Measurements from ENCODE around the gene ARL8A. TPM values are rescaled to one million over a fixed set of nuclear protein-coding genes. Genes with fewer than 3 reads are reported as not detected.

The ARL8A gene
- total RNA-seq, 6 experiments from 2014 or later = 44.6 to 60.7 (median 48.6) TPM

DNA sequence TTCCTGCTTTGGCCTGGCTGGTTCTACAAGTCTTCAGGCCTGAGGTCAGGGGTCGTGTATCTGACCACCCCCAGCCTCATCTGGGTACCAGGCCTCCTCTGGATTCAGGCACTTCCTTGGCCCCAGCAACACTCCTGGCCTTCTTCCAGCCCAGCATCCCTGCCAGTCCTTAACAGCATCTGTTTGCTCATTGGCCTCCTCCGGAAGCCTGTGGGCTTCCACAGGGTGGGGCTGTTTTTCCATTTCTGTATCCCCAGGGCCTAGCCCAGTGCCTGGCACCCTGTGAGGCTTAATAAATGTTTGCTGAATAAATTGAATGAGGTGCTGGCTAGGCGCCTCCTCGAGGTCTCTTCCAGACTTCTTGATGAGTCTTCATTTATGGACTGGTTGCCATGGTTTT, 43.4 kb downstream of the ARL8A start:
- no peak overlapping the region for H3K4me3 Mint-ChIP-seq
- no peak overlapping the region for H3K27ac Mint-ChIP-seq
- H3K36me3 Mint-ChIP-seq (ENCODE audit: low read depth) = no peaks in the 10 kb centered on the region
- peaks cover 15% of the 10 kb centered on the region for H3K27me3 Mint-ChIP-seq (ENCODE audit: insufficient read depth)
- no peaks in the 10 kb centered on the region for H3K9me3 Mint-ChIP-seq
- DNase-seq = no peak
- TF ChIP-seq, protein P1, sequence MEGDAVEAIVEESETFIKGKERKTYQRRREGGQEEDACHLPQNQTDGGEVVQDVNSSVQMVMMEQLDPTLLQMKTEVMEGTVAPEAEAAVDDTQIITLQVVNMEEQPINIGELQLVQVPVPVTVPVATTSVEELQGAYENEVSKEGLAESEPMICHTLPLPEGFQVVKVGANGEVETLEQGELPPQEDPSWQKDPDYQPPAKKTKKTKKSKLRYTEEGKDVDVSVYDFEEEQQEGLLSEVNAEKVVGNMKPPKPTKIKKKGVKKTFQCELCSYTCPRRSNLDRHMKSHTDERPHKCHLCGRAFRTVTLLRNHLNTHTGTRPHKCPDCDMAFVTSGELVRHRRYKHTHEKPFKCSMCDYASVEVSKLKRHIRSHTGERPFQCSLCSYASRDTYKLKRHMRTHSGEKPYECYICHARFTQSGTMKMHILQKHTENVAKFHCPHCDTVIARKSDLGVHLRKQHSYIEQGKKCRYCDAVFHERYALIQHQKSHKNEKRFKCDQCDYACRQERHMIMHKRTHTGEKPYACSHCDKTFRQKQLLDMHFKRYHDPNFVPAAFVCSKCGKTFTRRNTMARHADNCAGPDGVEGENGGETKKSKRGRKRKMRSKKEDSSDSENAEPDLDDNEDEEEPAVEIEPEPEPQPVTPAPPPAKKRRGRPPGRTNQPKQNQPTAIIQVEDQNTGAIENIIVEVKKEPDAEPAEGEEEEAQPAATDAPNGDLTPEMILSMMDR (IDR thresholded peaks at IDR 0.05) = no peak
- peaks cover 16% of the 10 kb centered on the region for H3K4me1 Mint-ChIP-seq (ENCODE audit: low read depth)

DNA sequence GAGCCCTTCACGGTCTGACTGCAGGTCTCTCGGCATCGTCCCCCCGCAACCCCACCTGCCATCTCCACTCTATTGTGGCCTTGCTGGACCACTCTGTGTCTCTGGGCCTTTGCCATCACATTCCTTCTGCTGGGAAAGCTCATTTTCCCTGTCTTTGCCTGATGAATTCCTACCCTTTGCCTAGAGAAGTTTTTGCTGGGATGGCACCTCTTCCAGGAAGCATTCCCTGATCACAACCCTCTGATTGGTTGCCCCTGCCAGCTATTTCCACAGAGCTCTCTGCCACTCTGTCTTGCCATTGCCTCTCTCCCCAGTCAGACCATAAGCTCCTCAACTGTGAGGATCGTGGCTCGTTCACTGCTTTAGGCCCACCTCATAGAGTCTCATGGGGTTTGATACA, 50.7 kb downstream of the ARL8A start:
- DNase-seq = no peak
- Mint-ChIP-seq H3K27ac (no peak overlapping the region), H3K36me3 (ENCODE audit: low read depth) (no peaks in the 10 kb centered on the region), H3K9me3 (no peaks in the 10 kb centered on the region), H3K4me3 (no peak overlapping the region), H3K27me3 (ENCODE audit: insufficient read depth) (peaks cover 31% of the 10 kb centered on the region), H3K4me1 (ENCODE audit: low read depth) (no peaks in the 10 kb centered on the region)
- TF ChIP-seq, protein P1 (IDR thresholded peaks at IDR 0.05) = no peak

DNA sequence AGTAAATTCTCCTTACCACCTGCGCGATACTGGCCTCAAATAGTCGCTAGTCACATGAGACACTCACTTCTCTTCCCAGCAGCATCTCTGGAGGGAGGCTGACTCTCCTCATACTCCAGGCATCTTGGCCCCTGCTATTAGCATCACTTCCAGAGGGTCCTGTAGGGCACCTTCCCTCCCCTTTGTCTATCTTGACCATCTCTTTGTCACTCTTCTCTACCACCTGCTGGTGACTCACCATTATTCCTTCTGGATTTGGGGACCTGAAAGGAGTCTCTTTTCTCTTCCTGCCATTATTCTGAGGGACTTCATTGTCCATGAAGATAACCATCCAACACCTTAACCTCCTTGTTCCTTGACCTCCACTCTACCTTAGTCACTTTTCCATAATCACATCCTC, 53.5 kb downstream of the ARL8A start:
- Mint-ChIP-seq H3K36me3 (ENCODE audit: low read depth) (no peaks in the 10 kb centered on the region), H3K4me3 (no peak overlapping the region), H3K27me3 (ENCODE audit: insufficient read depth) (peaks cover 32% of the 10 kb centered on the region), H3K9me3 (no peaks in the 10 kb centered on the region), H3K27ac (no peak overlapping the region), H3K4me1 (ENCODE audit: low read depth) (0 out of 2 replicates have a peak, but pooled peaks cover 1% of the 10 kb centered on the region)
- no peak for DNase-seq
- TF ChIP-seq, protein P1 (IDR thresholded peaks at IDR 0.05) = no peak

DNA sequence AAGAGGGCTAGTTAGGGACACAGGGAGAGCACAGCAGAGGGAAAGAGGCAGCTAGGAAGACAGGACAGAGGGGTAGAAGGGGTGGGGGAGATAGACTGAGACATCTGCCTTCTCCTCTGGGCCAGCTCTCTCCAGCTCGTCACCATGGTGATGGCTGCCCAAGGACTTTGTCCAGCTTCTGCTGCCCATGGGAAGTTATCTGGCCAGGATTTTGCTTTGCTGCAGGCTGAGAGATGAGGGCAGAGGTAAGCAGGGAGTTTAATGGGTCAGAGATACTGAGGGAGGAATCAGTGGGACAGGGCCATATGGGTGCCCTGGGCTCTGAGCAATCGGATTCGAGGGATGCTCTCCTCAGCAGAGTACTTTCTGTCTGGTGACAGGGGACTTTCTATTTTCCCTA, 56.3 kb downstream of the ARL8A start:
- 0 out of 2 replicates have a peak, but pooled peaks cover 6% of the 10 kb centered on the region for H3K4me1 Mint-ChIP-seq (ENCODE audit: low read depth)
- H3K9me3 Mint-ChIP-seq = no peaks in the 10 kb centered on the region
- H3K36me3 Mint-ChIP-seq (ENCODE audit: low read depth) = no peaks in the 10 kb centered on the region
- TF ChIP-seq, protein P1 (IDR thresholded peaks at IDR 0.05) = no peak
- no peak for DNase-seq
- no peak overlapping the region for H3K4me3 Mint-ChIP-seq
- no peak overlapping the region for H3K27ac Mint-ChIP-seq
- H3K27me3 Mint-ChIP-seq (ENCODE audit: insufficient read depth) = peaks cover 31% of the 10 kb centered on the region

DNA sequence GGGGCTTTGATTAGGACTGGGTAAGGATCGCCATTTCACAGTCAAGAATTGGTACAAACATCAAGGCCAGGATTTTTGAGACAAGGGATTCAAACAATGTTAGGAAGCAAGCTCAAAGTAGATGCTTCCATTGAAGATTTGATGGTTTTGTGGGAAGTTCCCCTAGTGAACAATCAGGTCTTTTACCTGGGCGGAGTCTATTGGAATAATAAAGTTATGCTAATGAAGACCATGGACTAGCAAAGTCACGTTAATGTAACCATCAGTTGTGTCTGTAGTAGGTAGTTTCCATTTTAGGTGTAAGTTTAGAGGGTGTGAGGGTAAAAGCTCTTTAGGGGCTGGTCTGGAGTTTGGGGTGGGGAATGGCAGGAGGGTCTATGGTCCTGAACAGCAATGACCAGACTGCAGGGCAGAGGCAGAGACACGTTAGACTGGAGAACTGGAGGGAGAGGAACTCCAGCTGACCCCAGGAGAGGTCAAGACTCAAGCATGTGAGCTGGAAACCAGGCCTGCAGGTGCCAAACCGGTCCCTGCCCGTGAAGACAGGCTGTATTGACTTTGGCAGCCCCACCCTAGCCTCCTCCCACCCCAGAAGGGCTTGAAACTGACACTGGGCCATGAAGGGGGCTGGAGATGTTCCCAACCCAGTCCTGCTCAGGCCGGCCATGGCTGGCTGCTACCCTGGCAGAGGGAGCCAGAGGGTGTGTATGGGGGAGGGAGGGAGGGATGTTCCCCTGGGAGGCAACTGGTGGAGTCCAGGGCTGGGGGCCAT, 57.8 kb downstream of the ARL8A start:
- H3K9me3 Mint-ChIP-seq = no peaks in the 10 kb centered on the region
- H3K4me1 Mint-ChIP-seq (ENCODE audit: low read depth) = 0 out of 2 replicates have a peak, but pooled peaks cover 6% of the 10 kb centered on the region
- no peak for DNase-seq
- H3K27ac Mint-ChIP-seq = no peak overlapping the region
- peaks cover 29% of the 10 kb centered on the region for H3K27me3 Mint-ChIP-seq (ENCODE audit: insufficient read depth)
- TF ChIP-seq, protein P1 (IDR thresholded peaks at IDR 0.05) = no peak
- no peak overlapping the region for H3K4me3 Mint-ChIP-seq
- no peaks in the 10 kb centered on the region for H3K36me3 Mint-ChIP-seq (ENCODE audit: low read depth)

All from HFFc6 (cell line).